ENCODE measurements around the gene MMD.
A peak's percentile ranks its signal among the peaks of the same experiment; 100 is the strongest.
"Not testable (repeated sequence)": the region's sequence is repeated elsewhere in the genome, so short reads cannot be mapped to it uniquely, and the experiment has no call there.

Gene MMD

GRCh38 chr17:55418369-55419268, 3.0 kb downstream of the MMD start:
- no peak for DNase-seq

- DNase-seq: no peak
These were observed 4.0 kb downstream of the MMD start for GRCh38 chr17:55417411-55418268.

GRCh38 chr17:55416470-55417052, 5.1 kb downstream of the MMD start:
- no peak for DNase-seq

- no peak for DNase-seq
These were observed 5.6 kb downstream of the MMD start for GRCh38 chr17:55416000-55416399.

GRCh38 chr17:55414983-55415382, 6.7 kb downstream of the MMD start:
- DNase-seq: no peak

GRCh38 chr17:55413825-55414489, 7.7 kb downstream of the MMD start:
- DNase-seq: peak; percentile 32

GRCh38 chr17:55411463-55411855, 10.2 kb downstream of the MMD start:
- DNase-seq: no peak

- DNase-seq: no peak
These were observed 10.7 kb downstream of the MMD start for GRCh38 chr17:55410722-55411462.

- no peak for DNase-seq
These were observed 12.4 kb downstream of the MMD start for GRCh38 chr17:55409030-55409800.

- no peak for DNase-seq
These were observed 13.7 kb downstream of the MMD start for GRCh38 chr17:55407641-55408566.

- DNase-seq: no peak
These were observed 16.0 kb downstream of the MMD start for GRCh38 chr17:55405600-55405999.

GRCh38 chr17:55404197-55404596, 17.4 kb downstream of the MMD start:
- DNase-seq: not testable (repeated sequence)

- DNase-seq: no peak
These were observed 19.3 kb downstream of the MMD start for GRCh38 chr17:55402374-55402773.

- DNase-seq: no peak
These were observed 22.9 kb downstream of the MMD start for GRCh38 chr17:55398689-55399088.

GRCh38 chr17:55395803-55396505, 25.7 kb downstream of the MMD start:
- no peak for DNase-seq

GRCh38 chr17:55394357-55395021, 27.1 kb downstream of the MMD start:
- DNase-seq: no peak

GRCh38 chr17:55391764-55392467, 29.7 kb downstream of the MMD start:
- DNase-seq: no peak

- no peak for DNase-seq
These were observed 30.3 kb downstream of the MMD start for GRCh38 chr17:55391244-55391757.

Measured in CD4-positive, alpha-beta T cell treated with Interleukin-12 subunit alpha and Interleukin-12 subunit beta, for 1 hour (primary cell).